ENCODE data around the gene BOD1. TPM values are rescaled to one million over a fixed set of nuclear protein-coding genes. Genes with fewer than 3 reads are reported as not detected.

Gene BOD1
- total and polyA plus RNA-seq, 2 of the 8 experiments (the other 6 are each of a cell fraction or from before 2014, with no cell fraction given) = 107 to 149 TPM

DNA sequence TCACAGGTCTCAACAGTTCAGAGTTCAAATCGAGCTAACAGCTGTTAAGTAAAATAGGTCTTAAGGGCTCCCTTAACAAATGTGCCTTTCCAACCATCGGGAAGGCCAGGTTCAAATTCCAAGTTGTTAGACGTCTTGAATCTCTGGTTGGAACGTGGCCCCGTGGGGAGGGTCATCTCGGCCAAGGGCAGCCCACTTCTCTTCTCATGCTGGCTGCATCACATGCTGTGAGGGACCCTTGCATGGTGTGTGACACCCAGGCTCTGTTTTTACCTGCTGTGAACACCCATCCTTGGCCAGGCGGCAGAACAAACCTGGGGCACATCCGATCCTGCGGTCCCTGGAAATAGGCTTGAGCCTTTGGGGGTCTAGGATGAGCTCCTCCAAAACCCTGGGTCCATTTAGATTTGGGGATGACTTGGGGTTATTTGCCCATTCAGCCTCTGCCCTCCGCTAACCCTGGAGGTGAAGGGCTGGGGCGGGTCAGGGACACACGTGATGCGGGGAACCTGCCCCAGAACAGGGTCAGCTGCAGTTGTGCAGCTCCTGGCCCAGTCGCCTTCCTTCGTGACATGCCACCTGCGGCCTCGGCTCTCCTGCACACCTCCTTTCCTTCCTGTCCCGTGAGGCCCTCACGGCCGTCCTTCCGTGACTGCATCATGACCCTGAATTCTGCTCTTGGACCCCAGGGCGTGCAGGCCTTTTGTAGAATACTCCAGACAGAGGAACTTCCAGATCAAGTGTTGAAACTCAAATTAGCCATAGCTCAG lies 45.9 kb downstream of the BOD1 start:
- Histone ChIP-seq H3K23me2 (ENCODE audit: low read depth, low read length) (no peaks in the 10 kb centered on the region), H4K20me1 (replicated peaks in 1 of 2; ENCODE audit: control insufficient read depth in 1 of 2, insufficient read depth in 2 of 2, low read length in 2 of 2) (no peaks in the 10 kb centered on the region), H2AK5ac (ENCODE audit: low read depth, low read length) (no peak overlapping the region), H4K8ac (ENCODE audit: extremely low read depth, insufficient read depth, low read length) (no peak overlapping the region), H3K4me3 (ENCODE audit: extremely low read depth in 1 of 4, insufficient read depth in 2 of 4, low read depth in 3 of 4, low read length in 4 of 4) (no peak overlapping the region), H3K23ac (ENCODE audit: insufficient read length) (no peak overlapping the region), H2BK120ac (replicated peaks; ENCODE audit: low read depth, low read length) (no peak overlapping the region), H2AFZ (ENCODE audit: low read length) (no peak overlapping the region), H3K9me3 (ENCODE audit: insufficient read depth in 2 of 2, low read depth in 1 of 2, low read length in 1 of 2) (peaks cover 0 to 5% of the 10 kb centered on the region in 2 experiments; a peak in 2 of 4 replicates), H3K79me2 (ENCODE audit: control insufficient read depth in 1 of 2, insufficient read depth in 2 of 2, low read length in 2 of 2) (no peaks in the 10 kb centered on the region), H3K4me2 (ENCODE audit: insufficient read depth in 1 of 2, low read depth in 2 of 2, low read length in 2 of 2) (no peak overlapping the region), H2BK15ac (ENCODE audit: low read length) (no peak overlapping the region), H2BK12ac (ENCODE audit: low read depth, low read length) (no peak overlapping the region; the same call in 1 of the 2 replicates), H2BK20ac (ENCODE audit: low read length) (no peak overlapping the region; the same call in 1 of the 2 replicates), H4K91ac (replicated peaks; ENCODE audit: insufficient read length, low read length) (no peak overlapping the region), H3K36me3 (ENCODE audit: control insufficient read depth in 2 of 4, insufficient read depth in 4 of 4, low read length in 3 of 4) (no peaks in the 10 kb centered on the region), H3K79me1 (ENCODE audit: low read depth, low read length) (no peaks in the 10 kb centered on the region), H3K27me3 (replicated peaks in 1 of 4; ENCODE audit: control insufficient read depth in 3 of 4, extremely low read depth in 1 of 4, insufficient read depth in 3 of 4, low read length in 3 of 4) (peaks cover 0 to 2% (median 0%) of the 10 kb centered on the region in 4 experiments; a peak in 2 of 7 replicates), H3K4me1 (replicated peaks in 1 of 4; ENCODE audit: control insufficient read depth in 3 of 4, insufficient read depth in 4 of 4, low read length in 3 of 4) (peaks cover 0 to 7% (median 3%) of the 10 kb centered on the region in 4 experiments; a peak in 6 of 7 replicates), H2BK5ac (ENCODE audit: low read depth, low read length) (peak overlapping the region; percentile 57; the same call in 1 of the 2 replicates), H3K27ac (ENCODE audit: low read depth, low read length) (no peak overlapping the region), H3K56ac (replicated peaks; ENCODE audit: insufficient read length, low read depth, low read length) (no peak overlapping the region), H3K4ac (replicated peaks; ENCODE audit: insufficient read length, low read depth, low read length) (no peak overlapping the region), H3K14ac (ENCODE audit: insufficient read length) (no peak overlapping the region), H3K9ac (replicated peaks in 1 of 4; ENCODE audit: extremely low read depth in 1 of 4, low read depth in 3 of 4, low read length in 3 of 4) (no peak overlapping the region), H4K5ac (ENCODE audit: insufficient read length, low read depth, low read length) (no peak overlapping the region), H3K18ac (ENCODE audit: extremely low read depth, low read length) (0 out of 2 replicates have a peak overlapping the region, but pooled peaks have one; percentile 28)
- FAIRE-seq = no peak
- WGBS, 2 experiments (ENCODE audit: extremely low coverage in 1 of 2, insufficient coverage in 1 of 2, insufficient read length in 1 of 2, insufficient replicate concordance in 2 of 2, low coverage in 1 of 2, low lambda C conversion rate in 2 of 2, missing lambda C conversion rate in 1 of 2) = 94% methylated on average over 19 of the region's 22 CpGs; no CpG with 5 or more reads in 1 of the 2 experiments
- CTCF ChIA-PET (ENCODE audit: partially characterized antibody) = interaction anchor here (0.7 to 6.0 kb wide), 17 partner anchors 8 to 275 kb away, joined by 3 to 23 read pairs (median 4); no protein-coding TSS in a partner anchor
- DNase-seq (ENCODE audit: low read depth in 1 of 2, low spot score in 2 of 2) = no peak
- POLR2A ChIA-PET (ENCODE audit: partially characterized antibody) = no interaction called here
- TF ChIP-seq RNF2 (IDR thresholded peaks at IDR 0.05; ENCODE audit: borderline replicate concordance, low read depth, low read length, missing control alignments, poor library complexity, severe bottlenecking) = no peak
- TF ChIP-seq SP1 (IDR thresholded peaks at IDR 0.05; ENCODE audit: low read depth, low read length) = no peak
- TF ChIP-seq, protein P1, sequence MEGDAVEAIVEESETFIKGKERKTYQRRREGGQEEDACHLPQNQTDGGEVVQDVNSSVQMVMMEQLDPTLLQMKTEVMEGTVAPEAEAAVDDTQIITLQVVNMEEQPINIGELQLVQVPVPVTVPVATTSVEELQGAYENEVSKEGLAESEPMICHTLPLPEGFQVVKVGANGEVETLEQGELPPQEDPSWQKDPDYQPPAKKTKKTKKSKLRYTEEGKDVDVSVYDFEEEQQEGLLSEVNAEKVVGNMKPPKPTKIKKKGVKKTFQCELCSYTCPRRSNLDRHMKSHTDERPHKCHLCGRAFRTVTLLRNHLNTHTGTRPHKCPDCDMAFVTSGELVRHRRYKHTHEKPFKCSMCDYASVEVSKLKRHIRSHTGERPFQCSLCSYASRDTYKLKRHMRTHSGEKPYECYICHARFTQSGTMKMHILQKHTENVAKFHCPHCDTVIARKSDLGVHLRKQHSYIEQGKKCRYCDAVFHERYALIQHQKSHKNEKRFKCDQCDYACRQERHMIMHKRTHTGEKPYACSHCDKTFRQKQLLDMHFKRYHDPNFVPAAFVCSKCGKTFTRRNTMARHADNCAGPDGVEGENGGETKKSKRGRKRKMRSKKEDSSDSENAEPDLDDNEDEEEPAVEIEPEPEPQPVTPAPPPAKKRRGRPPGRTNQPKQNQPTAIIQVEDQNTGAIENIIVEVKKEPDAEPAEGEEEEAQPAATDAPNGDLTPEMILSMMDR (IDR thresholded peaks at IDR 0.05; ENCODE audit: control extremely low read depth in 1 of 3, insufficient read depth in 1 of 3, low read depth in 1 of 3, low read length in 3 of 3) = no peak
- TF ChIP-seq CBX5 (IDR thresholded peaks at IDR 0.05; ENCODE audit: low read depth, low read length) = no peak
- TF ChIP-seq MAFK (IDR thresholded peaks at IDR 0.05; ENCODE audit: low read depth, low read length) = no peak
- TF ChIP-seq TCF12 (IDR thresholded peaks at IDR 0.05; ENCODE audit: low read depth, low read length) = no peak
- no peak for TF ChIP-seq CTBP2 (IDR thresholded peaks at IDR 0.05; ENCODE audit: borderline replicate concordance, insufficient read depth, insufficient read length, low read length)
- TF ChIP-seq RAD21 (IDR thresholded peaks at IDR 0.05 in 1 of 2, conservative IDR thresholded peaks at IDR 0.05 in 1 of 2; ENCODE audit: low read depth in 2 of 2, low read length in 2 of 2) = no peak

Data from H1 (cell line).